HK-2 (cell line): ENCODE data around the gene KCNC4.
A peak's percentile ranks its signal among the peaks of the same experiment; 100 is the strongest.

Experiments
- DNase-seq: peaks from one replicate; pipeline ENCODE4 v3.0.0-alpha.2; 2018; ENCODE audit not compliant: unreplicated experiment

KCNC4 gene

DNA sequence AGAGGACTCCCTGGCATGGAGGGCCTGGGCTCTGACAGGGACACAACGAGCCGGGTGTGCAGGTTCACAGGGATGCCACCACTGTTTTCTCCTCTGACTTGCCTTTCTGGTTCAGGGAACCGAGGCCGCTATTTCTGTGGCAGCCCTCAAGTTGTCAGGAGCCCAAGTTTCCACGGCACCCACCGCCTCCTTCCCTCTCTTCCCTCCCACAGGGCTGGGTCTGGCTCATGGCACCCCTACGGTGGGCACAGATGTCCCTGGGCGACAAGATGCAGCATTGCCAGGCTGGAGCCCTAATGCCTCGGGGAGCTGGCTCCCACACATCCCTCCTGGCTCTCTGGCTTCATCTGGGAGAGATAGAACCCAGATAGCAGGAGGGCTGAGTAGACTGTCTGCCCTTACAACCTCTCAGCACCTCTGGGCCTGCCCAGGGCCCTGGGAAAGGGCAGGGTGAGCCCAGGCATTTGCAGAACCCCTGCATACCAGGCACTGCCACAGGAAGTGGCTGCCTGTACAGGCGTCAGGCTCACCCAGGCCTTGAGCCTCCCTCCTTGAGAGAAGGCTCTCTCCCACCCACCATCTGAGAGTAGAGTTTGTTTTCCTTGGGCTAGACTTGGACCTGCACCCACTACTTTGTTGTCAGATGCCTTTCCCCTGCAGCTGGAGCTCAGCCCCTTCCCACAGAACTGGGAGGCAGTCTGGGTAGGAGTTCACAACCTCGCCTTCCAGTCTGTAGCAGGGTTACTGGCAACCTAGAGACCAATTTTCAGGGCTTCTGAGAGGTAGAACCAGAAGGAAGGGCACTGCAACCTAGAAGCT is 20.5 kb downstream of the KCNC4 start:
- DNase-seq = no peak

DNA sequence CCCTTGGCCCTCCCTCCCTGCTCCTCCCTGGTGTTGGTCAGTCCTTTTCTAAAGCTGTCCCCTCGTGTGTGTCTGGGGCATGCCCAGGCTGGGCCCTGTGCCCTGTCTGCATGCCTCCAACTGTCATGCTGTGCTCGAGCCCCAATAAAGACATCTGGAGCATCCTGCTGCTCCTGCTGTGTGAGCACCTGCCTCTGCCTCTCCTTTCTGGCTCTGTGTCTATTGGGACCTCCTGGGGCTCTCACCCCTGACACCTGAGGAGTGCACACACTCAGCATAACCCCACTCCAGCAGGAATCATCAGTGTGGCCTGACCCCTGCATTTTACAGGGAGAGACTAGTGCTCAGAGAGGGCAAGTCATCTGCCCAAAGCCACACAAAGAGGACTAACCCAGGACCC is 23.7 kb downstream of the KCNC4 start:
- DNase-seq = no peak

GRCh38 chr1:110234691-110235090 is 24.6 kb downstream of the KCNC4 start:
- no peak for DNase-seq

DNA sequence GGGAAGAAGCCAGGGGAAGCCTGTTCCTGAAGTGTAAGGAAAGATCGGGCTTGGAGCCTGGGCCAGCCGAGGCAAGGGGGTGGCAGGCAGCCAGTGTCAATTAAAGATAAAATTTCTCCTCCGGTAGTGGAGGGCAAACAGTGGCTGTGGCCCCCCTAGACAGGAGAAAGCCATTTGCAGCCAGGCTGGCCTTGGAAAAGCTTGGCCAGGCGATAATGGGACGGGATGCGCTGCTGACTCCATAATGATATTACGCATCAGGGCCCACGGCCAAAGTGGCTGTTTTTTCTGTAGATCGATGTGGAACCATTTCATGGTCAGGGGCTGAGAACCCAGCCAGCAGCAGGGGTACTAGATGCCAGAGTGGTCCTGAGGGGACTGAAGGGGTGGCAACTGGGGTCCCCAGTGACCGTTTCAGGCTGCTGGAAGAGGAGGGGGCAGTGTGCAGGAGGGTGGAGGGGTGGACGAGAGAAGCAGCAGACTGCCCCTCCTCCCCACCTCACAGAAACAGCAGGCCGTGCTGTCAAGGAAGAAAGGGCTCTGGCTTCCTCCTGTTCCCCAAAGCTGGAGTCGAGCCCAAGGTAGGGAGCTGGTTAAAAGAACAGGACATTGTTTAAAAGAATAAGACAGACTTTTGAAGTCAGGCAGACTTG is 25.2 kb downstream of the KCNC4 start:
- no peak for DNase-seq

GRCh38 chr1:110235834-110236682 is 25.9 kb downstream of the KCNC4 start:
- DNase-seq = peak; percentile 22

GRCh38 chr1:110237386-110238152 is 27.5 kb downstream of the KCNC4 start:
- DNase-seq = no peak

DNA sequence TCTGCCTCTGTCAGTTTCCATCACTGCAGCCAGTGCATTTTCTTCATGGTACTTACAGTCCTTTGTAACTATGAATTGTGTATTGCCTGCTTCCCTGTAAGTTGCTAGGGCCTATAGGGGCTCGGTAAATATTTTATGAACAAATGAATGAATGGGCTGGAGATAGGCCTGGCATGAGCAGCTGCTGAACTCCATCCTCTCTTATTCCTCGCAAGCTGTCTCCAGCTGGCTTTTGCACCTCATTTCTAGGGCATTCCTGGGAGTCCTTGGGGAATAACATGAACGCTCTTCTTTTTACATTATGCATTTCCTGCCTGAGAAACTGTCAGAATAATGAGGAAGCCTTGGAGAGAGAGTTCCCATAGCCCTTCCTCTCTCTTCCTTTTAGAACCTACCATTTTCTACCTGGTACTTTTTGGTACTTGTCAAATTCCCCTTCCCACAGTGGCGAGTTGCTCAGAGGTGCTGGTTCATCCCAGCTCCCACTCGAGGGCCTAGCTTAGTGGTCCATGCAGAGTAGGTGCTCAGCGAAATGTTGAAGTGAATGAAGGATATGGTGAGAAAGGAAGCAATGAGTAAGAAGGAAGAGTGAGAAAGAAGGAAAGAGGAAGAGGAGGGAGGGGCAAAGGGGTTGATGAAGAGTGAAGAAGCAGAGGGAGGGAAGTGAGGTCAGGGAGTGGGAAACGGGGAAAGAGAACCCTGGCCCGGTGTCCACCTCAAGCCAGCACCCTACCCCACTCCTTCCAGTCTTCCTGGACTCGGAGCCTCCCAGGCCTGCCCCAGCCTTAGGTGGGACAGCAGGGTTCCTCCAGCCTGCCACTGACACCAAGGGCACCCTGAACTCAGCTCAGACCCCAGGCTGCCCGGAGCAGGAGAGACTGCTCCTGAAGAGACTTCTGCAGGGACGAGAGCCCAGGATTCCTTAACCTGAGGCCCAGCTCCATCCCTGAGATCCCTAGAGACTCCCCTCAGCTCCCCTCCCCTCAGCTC is 29.6 kb downstream of the KCNC4 start:
- no peak for DNase-seq

DNA sequence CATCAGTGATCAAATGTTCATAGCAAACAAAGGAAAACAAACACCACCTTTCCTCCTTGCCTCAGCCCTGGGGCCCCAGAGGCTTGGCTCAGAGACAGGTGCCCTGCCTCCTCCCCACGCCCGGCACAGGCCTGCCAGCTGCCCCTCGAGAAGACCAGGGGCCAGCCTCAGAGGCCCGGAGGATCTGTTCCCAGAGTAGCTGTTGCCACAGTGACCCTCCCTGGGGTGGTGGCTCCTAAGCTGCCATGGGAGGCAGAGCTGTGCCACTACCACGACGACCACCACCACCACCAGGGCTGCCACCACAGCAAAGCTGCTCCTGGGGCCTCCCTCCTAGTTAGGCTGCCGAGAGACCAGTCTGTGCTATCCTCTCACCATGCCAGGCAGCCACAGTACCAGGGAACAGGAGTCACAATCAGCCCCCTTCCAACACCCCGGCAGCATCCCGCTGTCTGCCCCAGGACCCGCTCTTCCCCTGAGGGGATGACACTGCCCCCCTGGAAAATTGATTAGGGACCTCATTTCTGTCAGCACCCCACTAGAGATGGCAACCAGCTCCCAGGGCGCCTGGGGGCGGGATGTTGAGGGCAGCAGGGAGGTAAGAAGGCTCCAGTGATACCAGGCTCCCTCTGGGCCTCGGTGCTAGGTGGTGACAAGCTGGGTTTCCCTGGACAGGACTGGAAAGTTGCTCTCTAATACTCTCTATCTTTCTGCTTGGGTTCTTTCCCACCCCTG is 30.5 kb downstream of the KCNC4 start:
- DNase-seq = no peak

DNA sequence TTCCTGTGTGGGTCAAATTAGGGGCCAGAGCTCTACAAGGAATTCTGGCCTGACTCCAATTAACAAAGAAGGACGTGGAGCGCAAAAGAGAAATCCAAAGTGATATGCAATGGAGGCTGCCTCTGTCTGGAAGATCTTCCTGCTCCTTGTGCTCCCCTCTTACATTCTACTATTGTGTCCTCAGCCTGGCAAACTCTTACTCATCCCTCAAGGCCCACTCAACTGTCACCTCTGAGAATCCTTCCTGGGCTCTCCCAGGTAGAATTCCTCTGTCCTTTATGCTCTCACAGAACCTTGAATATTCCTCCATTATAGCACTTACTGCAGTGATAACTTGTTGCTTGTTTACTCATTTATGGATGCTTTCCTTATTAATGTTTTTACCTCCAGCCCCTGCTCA is 31.4 kb downstream of the KCNC4 start:
- no peak for DNase-seq

- DNase-seq = no peak
Measured at GRCh38 chr1:110242062-110242461, 31.9 kb downstream of the KCNC4 start.

- no peak for DNase-seq
Measured at GRCh38 chr1:110242731-110243130, 32.6 kb downstream of the KCNC4 start.

GRCh38 chr1:110243146-110243545 is 33.0 kb downstream of the KCNC4 start:
- DNase-seq = no peak

DNA sequence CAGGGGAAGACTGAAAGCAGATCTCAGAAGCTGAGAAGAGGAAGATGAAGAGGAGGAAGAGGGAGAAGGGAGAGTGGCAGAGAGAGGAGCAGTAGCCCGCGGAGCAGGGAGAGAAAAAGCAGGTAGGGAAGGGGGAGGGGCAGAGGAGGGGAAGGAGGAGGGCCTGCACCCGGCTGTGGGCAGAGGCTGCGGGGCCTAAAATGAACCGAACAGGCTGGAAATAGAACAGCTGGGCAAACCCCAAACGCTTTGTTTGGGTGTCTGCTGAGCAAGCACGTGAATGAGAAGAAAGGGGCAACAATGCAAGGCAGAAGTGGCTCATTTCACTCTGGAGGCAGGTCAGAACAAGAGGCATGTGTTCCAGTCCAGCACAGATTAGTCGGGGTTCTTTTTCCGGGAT is 33.5 kb downstream of the KCNC4 start:
- no peak for DNase-seq

GRCh38 chr1:110245876-110246620 is 35.9 kb downstream of the KCNC4 start:
- no peak for DNase-seq

- no peak for DNase-seq
Measured at GRCh38 chr1:110248746-110249145, 38.6 kb downstream of the KCNC4 start.

- no peak for DNase-seq
Measured at GRCh38 chr1:110249256-110249655, 39.1 kb downstream of the KCNC4 start.

DNA sequence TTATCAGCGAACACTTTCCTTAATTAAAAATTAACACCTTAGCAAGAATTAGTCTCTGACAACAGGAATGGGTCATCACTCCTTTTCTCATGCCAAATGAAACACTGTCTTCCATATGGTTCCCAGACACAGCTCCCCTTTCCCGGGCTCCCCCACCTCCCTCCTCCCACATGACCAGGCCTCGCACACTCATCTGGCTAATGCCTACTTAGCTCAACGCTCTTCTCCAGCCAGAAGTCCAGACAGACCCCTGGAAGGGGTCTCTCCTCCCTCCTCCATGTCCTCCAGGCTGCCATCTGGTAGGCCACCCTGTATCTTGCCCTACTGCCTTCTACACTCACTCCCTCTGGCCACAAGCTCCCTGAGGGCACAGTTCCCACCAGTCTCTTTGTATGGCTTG is 39.9 kb downstream of the KCNC4 start:
- no peak for DNase-seq

GRCh38 chr1:110250749-110251148 is 40.6 kb downstream of the KCNC4 start:
- no peak for DNase-seq

DNA sequence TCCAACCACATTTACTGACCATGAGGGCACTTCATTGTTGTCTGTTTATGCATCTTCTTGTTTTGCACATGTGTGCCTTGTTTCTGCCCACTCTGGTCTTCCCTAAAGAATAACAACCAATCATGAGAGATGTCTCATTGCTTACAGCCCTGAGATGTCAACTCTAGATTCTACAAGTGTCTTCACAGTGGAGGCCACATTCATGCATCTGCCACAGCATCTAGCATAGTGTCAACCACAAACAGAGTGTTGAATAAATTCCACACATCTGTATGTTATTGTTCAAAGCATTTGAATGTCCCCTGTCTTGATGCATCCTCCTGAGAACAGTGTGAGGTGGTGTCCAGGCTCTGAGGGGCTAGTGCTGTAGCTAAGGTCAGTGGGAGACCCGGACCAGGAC is 43.1 kb downstream of the KCNC4 start:
- DNase-seq = no peak
